ENCODE data around the gene ALG9.
"Not testable (repeated sequence)": the region's sequence is repeated elsewhere in the genome, so short reads cannot be mapped to it uniquely, and the experiment has no call there.

ALG9 gene

GRCh38 chr11:111870886-111871692 lies at the start of gene ALG9:
Gene ALG9, minus strand, starts transcription at chr11:111871581. Its CDS starts 99 bp downstream, at chr11:111871482.
- DNase-seq, result peak; percentile 15

DNA sequence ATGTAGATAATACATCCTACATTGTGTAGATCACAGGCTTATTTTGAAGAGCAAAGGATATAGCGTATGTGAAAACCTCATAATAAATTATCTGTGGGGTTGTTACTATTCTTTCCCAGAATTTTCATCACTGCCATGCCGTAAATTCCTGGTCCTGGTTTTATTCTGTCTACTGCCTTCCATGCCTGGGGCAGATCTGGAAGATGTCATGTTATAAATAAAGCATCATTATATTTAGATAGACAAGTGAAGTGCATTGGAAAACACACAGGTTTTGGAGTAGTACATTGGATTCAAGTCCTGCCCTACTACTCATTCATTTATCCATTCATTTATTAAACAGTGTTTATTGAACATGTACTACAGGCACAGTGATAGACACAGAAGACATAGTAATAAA lies 49.5 kb upstream of the ALG9 start:
- no peak for DNase-seq

GRCh38 chr11:111918390-111919256 lies 47.2 kb upstream of the ALG9 start, which contains the start of gene C11orf52:
Gene C11orf52, plus strand, starts transcription at chr11:111918913. Its CDS starts 60 bp downstream, at chr11:111918973.
- DNase-seq, result no peak

DNA sequence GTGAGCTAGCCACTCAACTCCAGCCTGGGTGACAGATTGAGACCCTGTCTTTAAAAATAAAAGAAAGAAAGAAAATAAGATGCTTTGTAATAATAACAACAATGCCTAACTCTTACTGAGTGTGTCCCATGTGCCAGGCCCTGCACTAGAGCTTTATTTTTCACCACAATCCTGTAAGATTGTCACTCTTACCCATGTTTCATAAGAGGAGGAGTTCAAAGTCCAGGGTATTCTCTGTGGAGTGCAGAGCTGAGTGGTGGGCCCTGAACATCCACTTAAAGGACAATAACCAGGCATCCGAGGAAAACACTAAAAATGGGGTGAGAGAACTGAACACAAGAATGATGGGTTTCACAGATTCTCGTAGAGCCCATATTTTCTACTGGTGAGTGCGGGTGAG lies 46.4 kb upstream of the ALG9 start:
- no peak for DNase-seq

GRCh38 chr11:111917312-111917711 lies 45.9 kb upstream of the ALG9 start:
- no peak for DNase-seq

- DNase-seq, result no peak
Observed at GRCh38 chr11:111916768-111917167, 45.4 kb upstream of the ALG9 start.

DNA sequence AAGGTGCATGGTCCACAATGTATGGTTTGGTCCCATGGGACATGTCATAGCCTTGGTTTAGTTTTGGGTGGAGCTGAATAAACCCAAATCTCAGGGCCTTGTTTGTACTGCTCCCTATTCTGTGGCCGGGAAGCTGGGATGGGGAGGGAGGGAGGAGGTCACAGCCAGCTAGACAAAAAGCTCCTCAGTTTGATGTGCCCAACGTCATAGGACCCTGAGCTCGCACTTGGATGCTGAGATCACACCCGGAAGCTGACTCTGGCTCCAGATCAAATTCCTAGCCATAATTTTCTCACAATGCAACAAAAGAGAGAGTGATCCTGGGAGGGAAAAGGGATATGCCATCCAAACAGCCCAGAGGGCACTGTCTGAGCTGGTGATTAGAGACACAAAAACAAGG lies 42.6 kb upstream of the ALG9 start:
- DNase-seq, result no peak

DNA sequence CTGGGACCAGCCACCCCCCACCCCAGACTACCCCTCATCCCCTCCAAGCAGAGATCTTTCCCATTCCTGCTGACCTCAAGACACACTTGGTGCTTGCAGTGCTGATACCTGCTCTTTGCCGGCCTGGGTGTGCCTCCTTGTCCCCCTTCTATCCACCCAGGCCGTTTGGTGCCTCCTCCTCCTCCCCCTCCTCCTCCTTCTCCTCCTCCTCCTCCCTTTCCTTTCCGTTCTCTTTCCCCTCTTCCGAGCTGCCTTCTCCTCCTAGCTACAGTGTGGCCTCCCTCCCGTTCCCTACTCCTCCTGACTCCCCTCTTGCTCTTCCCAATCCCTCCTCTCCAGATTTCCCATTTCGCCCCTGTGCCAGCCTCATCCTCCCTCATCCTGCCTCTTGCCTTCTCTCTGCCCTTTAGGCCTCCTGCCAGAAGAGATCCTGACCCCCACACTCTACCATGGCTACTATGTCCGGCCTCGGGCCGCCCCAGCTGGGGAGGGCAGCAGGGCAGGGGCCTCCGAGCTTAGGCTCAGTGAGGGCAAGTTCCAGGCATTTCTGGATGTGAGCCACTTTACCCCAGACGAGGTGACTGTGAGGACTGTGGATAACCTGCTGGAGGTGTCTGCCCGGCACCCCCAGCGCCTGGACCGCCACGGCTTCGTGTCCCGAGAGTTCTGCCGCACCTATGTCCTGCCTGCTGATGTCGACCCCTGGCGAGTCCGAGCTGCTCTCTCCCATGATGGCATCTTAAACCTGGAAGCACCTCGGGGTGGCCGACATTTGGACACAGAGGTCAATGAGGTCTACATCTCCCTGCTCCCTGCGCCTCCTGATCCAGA lies 41.9 kb upstream of the ALG9 start:
- DNase-seq, result no peak

DNA sequence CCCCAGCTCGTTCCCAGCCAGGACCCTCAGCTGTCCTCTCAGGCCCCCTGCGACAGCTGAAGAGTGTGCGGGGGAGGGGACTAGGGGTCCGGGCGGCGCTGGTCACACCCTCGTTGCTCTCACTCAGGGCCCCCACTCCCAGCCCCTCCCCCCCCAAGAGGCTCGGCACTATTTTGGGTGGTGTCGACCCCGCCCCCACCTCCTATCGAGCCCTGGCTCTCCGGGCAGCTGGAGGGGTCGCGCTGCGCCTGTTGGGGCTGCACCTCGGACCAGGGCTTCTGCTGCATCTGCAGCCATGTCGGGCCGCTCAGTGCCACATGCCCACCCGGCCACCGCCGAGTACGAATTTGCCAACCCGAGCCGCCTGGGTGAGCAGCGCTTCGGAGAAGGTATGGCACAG lies 41.2 kb upstream of the ALG9 start, which contains the start of gene HSPB2:
Gene HSPB2, plus strand, starts transcription at position 200 of the 400 bp plus-strand sequence. Its CDS starts 96 bp downstream, at position 296.
- DNase-seq, result no peak

DNA sequence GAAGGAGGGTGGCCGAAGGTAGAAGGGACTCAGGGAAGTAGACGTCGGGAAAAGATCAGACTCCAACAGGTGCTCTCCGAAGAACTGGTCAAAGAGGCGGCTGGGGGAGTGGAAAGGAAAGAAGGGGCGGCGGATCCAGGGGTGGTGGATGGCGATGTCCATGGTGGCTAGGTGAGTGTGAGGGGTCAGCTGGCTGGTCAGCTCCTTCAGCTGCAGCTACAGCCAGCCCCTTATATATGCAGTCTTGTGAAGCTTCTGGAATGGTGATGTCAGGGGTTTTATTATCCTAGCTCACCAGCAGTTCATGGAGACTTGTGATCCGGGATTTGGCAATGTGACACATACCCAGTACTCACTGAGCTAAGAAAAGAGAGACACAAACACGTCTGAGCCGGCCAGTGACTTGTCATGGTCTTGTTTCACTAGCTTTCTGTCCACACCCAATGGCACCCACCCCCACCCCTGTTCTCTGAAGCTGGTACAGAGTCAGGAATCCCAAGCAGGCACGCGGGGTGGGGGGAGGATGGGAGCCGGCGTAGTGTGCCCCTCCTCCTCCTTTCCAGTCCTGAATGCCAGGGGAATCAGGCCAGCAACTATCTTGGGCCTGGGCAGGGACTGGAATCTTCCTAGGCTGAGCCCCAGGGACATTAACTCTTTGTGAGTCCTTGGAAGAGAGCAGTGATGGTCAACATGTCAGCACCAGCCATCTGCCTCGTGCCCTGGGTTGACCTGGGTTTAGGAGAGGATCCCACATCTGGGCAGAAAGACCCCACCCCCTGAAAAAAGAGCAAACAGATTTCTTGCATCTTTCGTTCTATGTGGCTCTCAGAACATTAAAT lies 40.4 kb upstream of the ALG9 start, which contains the start of gene CRYAB:
Gene CRYAB, minus strand, starts transcription at position 208 of the 839 bp plus-strand sequence. Its CDS starts 46 bp downstream, at position 162.
- no peak for DNase-seq

DNA sequence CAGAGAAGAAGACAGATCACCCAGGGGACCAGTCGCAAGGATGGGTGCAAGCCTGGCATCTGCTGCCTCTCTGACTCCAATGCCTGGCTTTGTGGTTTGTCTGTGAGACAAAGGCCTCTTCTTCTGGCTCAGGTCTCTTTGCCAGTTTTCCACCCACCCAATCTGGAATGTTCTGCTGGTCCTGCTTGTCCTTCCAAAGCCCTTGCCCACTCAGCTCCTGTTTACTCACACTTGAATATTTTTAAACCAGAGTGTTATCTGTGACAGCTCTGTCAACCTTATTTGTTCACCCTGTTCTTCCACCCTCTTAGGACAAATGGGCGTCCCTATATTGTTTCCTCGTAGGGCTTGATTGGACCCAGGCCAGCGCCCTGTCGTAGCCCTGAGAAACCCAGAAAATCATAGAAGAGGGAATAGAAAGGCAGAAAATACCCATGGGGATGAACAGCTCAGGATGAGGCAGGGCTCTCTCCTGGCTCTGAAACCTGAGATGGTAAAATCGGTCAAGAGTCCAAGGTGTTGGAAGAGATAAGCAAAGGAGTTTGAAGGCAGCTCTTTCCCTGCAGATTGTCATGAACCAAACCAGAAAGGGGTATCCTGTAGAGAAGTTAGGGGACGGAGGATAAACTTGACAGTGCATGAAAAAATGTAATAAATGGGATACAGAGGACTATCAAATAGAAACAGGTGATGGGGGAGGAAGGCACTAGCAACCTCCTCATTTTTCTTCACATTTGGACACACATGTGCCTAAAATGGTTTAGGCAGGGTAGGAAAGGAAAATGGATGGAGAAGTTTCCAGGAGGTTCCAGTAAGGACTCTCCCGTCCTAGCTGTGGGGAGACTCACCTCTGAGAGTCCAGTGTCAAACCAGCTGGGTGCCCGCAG lies 39.5 kb upstream of the ALG9 start:
- DNase-seq, result no peak

DNA sequence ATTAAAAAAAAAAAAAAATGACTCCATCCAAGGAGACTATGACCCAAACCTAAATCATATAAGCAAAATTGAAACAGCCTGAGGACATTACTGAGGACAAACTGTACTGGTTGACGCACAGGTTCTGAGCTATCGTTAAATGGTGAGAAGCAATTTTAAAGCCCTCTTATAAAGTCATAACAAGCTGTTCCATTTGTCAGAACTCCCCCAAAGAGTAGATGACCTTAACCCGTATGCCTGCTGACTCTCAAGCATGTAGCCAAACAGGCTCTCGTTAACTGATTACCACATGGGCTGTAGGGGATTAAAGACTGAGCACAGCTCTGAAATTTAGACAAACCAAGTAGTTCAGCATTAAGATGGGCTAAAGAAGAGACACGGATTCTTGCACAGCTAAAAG lies 38.0 kb upstream of the ALG9 start:
- DNase-seq, result no peak

DNA sequence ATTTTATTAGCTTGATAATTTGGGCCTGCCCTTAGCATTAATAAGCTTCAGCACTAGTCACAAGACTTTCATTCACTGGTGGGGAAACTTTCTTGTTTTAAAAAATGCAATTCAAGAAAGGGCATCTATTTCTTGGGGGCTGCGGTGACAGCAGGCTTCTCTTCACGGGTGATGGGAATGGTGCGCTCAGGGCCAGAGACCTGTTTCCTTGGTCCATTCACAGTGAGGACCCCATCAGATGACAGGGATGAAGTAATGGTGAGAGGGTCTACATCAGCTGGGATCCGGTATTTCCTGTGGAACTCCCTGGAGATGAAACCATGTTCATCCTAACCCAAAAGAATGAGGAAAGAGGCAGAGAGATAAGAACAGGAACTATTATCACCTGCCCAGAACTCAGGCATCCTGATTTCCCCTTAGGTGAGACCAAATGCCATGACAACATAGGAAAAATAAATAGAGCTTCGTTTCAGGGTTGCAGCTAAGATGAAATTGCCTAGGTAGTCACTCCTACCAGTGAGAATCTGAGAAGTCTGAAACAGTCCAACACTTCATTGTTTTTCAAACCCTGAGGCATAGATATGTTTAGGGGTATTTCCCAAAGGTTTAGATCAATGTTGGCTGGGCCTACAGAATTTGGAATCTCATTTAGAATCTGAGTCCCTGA lies 37.4 kb upstream of the ALG9 start:
- no peak for DNase-seq

DNA sequence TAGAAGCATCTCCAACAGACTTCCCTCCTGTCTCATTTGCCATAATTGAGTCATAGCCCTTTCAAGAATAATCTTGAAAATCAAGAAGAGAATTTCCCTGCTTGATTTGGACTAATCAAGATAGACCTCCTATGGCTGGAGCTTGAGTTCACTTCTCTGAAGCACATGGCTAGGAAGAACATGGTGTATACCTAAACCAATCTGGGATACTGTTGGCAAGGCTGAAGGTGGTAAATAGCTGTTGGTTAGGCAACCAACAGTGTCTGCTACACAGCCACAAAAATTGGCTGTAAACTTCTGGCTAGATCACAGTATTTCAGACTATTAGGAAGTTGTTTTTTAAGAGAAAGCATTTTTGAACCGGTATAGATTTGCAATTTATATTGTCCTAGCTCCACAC lies 35.3 kb upstream of the ALG9 start:
- DNase-seq, result no peak

DNA sequence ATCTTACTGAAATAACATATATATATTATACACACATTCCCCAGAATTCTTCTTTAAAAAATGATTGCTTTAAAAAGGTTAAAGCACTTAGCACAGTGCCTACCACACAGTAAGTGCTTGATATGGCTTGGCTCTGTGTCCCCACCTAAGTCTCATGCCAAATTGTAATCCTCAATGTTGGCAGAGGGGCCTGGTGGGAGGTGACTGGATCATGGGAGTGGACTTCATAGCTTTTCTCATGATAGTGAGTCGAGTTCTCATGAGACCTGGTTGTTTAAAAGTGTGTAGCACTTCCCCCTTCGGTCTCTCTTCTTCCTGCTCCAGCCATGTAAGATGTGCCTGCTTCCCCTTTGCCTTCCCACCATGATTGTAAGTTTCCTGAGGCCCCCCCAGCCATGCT lies 34.0 kb upstream of the ALG9 start:
- no peak for DNase-seq

DNA sequence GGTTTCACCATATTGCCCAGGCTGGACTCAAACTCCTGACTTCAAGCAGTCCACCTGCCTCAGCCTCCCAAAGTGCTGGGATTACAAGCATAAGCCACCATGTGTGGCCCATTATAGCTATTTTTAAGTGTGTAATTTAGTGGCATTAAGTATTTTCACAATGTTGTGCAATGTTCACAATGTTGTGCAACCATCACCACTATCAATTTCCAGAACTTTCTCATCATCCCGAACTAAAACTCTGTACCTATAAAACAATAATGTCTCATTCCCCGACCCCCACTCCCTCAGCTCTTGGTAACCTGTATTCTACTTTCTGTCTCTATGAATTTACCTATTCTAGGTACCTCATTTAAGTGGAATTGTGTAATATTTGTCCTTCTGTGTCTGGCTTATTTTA lies 15.5 kb upstream of the ALG9 start:
- no peak for DNase-seq

DNA sequence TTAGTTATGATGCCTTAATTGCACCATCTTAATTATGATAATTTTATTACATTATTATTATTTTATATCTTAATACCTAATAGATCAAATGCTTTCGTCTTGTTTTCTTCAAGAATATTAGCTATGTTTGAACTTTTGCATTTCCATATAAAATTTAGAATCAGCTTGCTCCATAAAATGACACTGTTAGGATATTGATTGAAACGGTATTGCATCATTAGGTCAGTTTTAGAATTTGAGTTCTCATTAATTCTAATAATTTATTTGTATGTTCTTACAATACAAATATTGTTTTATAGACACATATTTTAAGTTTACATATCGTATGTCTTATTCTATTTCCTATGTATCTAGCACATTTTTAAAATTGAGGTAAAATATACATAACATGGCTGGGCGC lies 14.7 kb upstream of the ALG9 start:
- DNase-seq, result no peak

DNA sequence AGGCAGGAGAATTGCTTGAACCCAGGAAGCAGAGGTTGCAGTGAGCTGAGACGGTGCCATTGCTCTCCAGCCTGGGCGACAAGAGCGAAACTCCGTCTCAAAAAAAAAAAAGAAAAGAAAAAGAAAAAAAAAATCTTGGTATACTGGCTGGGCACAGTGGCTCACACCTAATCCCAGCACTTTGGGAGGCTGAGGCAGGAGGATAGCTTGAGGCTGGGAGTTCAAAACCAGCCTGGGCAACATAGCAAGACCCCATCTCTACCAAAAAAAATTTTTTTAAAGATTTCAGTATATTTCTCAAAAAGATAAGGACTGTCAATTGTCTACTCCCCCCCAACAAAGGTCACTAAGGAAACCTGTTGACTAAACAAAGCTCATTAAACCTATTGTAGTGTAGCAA lies 13.7 kb upstream of the ALG9 start:
- not testable (repeated sequence) for DNase-seq

DNA sequence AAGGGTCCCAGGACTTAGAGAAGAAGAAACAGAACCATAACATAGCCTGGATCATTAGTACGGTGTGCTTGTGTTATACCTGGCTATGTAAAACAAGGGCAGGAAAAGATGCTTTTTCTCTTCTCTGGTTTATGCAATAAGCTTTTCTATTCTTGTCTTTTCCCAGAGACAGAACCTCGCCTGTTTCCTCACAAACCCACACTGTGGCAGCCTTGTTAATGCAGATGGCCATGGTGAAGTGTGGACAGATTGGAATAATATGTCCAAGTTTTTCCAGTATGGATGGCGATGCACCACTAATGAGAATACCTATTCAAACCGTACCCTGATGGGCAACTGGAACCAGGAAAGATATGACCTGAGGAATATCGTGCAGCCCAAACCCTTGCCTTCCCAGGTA lies 10.8 kb upstream of the ALG9 start:
- no peak for DNase-seq

DNA sequence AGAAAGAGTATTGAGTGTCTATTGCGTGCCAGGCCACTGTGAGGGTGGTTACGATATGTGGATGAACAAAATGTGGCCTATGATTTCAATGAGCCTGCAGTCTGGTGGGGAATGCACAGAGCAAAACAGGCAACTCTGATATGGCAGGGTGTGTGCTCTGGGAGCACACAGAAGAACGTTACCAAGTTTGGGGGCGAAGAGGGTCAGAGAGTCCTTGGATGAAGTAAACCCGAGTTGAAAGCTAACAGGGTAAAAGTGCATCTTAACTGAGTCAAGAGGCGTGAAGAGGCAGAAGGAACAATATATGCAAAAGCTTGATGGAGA lies 8.2 kb upstream of the ALG9 start:
- no peak for DNase-seq
